Embryonic facial prominence (tissue), 1 donor: ENCODE data around the gene DNAJC3.
"Not testable (repeated sequence)": the region's sequence is repeated elsewhere in the genome, so short reads cannot be mapped to it uniquely, and the experiment has no call there.

Experiments
- DNase-seq: peaks from one replicate; pipeline ENCODE4 v3.0.0-alpha.2; 2016; ENCODE audit errors: extremely low spot score

Gene DNAJC3

DNA sequence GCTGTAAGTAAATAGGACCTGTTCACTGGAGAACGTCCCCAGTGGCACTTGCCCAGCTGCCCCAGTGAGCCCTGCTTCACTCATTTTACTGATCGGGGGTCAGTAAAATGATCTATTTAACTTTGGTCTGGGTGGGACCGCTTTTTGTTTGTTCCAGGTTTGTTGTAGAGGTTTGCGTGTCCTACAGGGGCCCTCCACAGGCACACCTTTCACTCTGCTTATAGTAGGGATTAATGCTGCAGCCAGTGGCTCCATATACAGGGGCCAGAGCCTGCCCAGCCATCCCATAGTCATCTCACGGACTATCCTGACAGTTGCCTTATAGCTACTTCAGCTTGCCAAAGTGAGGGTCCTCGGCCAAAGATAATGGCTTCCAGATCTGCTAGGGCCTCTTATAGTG lies 104.1 kb downstream of the DNAJC3 start:
- DNase-seq = no peak

GRCh38 chr13:95781940-95782339 lies 105.0 kb downstream of the DNAJC3 start:
- DNase-seq = not testable (repeated sequence)

- DNase-seq = no peak
Observed at GRCh38 chr13:95783747-95784146, 106.8 kb downstream of the DNAJC3 start.

DNA sequence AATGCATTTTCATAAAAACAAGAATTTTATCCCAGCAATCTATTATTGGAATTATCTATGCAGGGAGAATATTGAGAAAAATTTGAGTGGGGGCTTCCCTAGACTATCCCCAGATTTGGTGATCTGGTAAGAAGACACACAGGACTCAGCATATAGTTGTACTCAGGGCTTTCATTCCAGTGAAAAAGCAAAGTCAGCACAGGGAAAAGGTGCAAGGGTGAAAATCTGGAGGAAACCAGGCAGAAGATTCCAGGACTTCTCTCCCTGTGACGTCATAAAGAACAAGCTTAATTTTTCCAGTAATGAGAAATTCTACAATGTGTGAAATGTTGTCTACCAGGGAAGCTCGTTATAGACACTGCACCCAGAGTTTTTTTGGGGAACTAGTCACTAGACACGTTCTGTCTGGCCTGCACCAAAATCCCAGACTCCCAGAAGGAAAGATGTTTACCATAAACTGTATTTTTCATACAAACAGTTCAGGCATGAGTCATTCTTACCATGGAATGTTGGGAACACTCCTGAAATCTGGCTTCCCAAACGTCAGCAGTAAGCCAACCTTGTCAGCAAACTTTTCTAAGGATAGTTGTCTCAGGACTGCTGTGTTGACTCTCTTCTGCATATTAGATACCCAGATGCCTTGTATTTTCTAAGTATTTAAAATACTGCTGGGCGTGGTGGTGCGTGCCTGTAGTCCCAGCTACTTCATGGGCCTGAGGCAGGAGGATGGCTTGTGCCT lies 107.4 kb downstream of the DNAJC3 start:
- no peak for DNase-seq

- no peak for DNase-seq
Observed at GRCh38 chr13:95784900-95785290, 108.0 kb downstream of the DNAJC3 start.

DNA sequence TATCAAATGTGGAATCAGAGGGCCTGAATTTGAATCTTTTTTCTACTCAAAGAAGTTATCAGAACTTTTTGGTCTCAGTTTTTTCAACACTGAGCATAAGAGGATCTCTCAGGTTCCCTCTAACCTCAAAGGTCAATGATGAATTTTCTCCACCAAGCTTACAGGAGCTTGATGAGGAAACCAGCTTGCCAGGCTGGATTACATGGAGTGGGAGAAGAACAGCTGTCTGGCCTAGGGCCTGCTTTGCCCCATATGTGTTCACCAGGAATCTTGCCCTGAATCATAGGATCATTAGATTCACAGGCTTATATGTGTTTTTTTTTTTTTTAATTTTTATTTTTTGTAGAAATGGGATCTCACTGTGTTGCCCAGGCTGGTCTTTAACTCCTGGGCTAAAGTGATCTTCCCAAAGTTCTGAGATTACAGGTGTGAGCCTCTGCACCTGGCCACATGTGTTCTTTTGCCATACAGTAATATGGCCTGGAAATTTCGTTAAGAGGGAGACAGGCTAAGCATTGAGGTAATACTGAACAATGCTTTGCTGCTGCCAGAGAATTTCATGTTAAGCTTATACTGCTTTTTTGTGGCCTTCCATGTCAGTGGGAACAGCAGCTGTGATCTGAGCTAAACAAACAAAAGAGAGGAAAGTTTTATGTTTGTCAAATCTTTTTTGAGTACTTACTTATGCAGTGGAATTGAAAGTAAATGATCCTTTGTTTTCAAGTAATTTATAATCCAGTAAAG lies 110.6 kb downstream of the DNAJC3 start:
- no peak for DNase-seq

DNA sequence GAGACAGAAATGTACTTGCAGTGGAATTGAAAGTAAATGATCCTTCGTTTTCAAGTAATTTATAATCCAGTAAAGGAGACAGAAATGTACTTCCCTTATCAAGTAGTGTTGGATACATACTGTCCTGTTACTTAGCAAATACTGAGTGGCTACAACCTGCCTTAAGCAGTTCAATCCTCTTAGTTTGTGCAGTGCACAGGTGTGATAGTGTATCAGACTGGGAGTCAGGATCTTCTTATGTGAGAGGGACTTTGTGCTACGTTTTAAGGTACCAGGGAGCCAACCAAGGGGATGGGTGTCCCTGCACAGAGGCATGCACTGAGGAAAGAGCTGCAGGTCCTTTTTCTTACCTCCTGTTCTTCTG lies 111.1 kb downstream of the DNAJC3 start:
- no peak for DNase-seq

DNA sequence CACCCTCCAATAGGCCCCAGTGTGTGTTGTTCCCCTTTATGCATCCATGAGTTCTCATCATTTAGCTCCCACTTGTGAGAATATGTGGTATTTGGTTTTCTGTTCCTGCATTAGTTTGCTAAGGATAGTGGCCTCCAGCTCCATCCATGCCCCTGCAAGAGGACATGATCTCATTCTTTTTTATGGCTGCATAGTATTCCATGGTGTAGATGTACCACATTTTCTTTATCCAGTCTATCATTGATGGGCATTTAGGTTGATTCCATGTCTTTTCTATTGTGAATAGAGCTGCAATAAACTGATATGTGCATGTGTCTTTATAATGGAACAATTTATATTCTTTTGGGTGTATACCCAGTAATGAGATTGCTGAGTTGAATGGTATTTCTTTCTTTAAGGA lies 112.4 kb downstream of the DNAJC3 start:
- not testable (repeated sequence) for DNase-seq

- no peak for DNase-seq
Observed at GRCh38 chr13:95791084-95791722, 114.3 kb downstream of the DNAJC3 start.

GRCh38 chr13:95793018-95793555 lies 116.1 kb downstream of the DNAJC3 start:
- DNase-seq = no peak

GRCh38 chr13:95793781-95794180 lies 116.8 kb downstream of the DNAJC3 start:
- no peak for DNase-seq

GRCh38 chr13:95797016-95797415 lies 120.1 kb downstream of the DNAJC3 start:
- DNase-seq = no peak

- DNase-seq = no peak
Observed at GRCh38 chr13:95800436-95800835, 123.5 kb downstream of the DNAJC3 start.

- DNase-seq = no peak
Observed at GRCh38 chr13:95801825-95802224, 124.9 kb downstream of the DNAJC3 start.

DNA sequence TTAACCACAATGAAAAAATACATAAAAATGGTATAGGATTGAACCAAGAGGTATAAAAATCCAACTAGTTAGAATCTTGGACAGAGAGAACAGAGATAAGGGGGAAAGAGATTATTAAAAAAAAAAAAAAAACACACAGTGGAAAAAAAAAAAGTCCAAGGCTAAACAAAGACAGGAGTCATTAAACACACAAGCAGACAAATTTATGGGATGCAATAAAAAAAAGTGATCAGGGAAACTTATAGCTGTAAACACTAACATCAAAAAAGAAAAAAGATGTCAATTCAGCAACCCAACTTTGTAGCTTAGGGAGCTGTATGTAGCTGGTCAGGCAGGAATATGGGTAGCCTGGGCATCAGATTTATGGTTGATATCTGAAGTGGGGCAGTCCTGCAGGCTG lies 129.0 kb downstream of the DNAJC3 start:
- no peak for DNase-seq

DNA sequence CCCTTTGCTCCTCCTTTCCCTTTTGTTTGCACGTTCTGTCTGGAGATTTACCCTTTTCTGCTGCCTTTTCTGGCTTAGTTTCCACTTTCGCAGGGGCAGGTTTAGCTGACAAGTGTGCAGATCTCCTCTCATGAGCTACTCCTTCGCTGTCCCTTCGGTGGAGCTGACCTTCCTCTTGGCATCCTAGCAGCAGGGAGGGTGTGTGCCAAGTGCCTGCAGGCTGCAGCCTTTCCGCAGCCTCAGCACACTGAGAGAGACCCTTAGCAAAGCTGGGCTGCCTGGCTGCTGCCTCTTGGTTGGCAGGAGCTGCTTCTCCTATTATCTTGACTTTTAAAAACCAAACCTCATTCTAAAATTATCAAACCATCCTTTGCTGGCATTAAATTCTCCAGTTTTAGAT lies 132.5 kb downstream of the DNAJC3 start:
- no peak for DNase-seq

DNA sequence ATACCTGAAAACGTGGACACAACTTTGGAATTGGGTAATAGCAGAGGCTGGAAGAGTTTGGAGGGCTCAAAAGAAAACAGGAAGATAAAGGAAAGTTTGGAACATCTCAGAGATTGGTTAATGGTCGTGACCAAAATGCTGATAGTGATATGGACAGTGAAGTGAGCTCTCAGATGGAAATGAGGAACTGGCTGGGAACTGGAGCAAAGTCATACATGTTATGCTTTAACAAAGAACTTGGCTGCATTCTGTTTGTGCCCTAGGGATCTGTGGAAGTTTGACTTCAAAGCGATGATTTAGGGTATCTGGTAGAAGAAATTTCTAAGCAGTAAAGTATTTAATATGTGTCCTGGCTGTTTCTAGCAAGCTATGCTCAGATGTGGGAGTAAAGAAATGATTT lies 136.2 kb downstream of the DNAJC3 start:
- DNase-seq = no peak

DNA sequence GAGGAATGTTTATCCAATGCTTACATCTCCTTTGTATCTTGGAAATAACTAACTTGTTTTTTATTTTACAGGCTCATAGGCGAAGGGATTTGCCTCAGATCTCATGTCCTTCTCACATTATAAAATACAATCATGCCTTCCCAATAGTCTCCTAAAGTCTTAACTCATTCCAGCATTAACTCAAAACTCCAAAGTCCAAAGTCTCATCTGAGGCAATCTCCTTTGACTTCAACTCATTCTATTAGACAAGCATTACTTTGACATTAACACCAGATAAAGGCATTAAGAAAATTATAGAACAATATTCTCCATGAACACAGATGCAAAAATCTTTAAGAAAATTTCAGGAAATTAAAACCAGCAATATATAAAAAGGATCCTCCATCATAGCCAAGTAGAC lies 137.6 kb downstream of the DNAJC3 start:
- DNase-seq = no peak

GRCh38 chr13:95822303-95822702 lies 145.4 kb downstream of the DNAJC3 start:
- no peak for DNase-seq

DNA sequence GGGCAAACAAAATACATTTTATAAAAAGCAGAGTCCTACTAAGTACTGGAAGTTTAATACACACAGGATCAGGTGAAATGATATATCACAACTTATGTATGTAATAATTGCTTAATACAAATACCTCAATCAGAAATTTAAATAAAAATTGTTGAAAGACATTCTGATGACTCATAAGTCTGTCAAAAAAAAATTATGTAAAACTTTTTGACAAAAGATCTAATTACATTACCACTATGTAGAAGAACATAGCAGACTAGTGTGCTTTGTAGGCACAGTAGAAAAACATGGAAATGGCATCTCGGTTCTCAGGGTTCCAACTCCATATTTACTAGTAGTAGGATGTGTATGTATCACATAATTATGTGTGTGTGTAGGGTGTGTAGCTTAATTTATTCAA lies 156.2 kb downstream of the DNAJC3 start:
- no peak for DNase-seq

GRCh38 chr13:95833719-95834118 lies 156.8 kb downstream of the DNAJC3 start:
- no peak for DNase-seq

DNA sequence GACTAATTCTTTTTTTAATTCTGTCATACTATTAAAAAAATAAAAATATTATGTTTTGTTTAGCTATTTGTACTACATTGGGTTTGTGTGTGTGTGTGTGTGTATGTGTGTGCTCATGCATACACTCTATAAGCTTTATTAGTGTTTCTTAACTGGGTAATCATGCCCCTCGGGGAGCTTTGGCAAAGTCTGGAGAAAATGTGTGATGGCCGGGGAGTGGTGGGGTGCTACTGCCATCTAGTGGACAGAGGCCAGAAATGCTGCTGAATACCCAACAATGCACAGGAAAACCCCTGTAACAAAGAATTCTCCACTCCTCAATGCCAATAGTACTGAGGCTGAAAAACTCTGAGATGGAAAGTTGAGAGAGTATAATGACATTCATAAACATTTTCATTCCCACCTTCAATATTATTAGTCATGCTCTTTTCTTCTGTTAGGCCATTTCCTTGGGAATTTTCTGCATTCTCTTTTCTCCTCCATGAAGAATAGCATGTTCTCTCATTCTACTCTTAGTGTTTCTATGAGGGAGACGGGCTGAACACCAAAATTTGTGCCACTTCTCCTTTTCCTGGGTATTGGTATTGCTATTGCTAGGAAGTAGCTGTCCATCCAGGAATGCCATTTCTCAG lies 157.3 kb downstream of the DNAJC3 start:
- DNase-seq = peak; percentile 34
